Neural progenitor cell (in vitro differentiated cells): ENCODE measurements around the gene MYH6. TPM values are rescaled to one million over a fixed set of nuclear protein-coding genes. Genes with fewer than 3 reads are reported as not detected.
"Not testable (repeated sequence)": the region's sequence is repeated elsewhere in the genome, so short reads cannot be mapped to it uniquely, and the experiment has no call there.

ENCODE experiments used
- DNase-seq: peaks from one replicate; pipeline ENCODE4 v3.0.0-alpha.2; 2016; ENCODE audit warnings: low spot score
- H2AFZ ChIP-seq: fragments of 200-600 bp; sonication (generic); replicated peaks from 2 replicates; pipeline ENCODE4 v1.6.1; 2016; ENCODE audit warnings: antibody characterized with exemption
- H3F3A ChIP-seq: fragments of 200-600 bp; sonication (generic); 2 replicates; pipeline ENCODE4 v1.6.1; 2016; ENCODE audit warnings: antibody characterized with exemption, low read depth
- H3K27ac ChIP-seq: fragments of 200-600 bp; sonication (generic); 2 replicates; pipeline ENCODE4 v1.5.1; 2016; ENCODE audit warnings: mild to moderate bottlenecking
- H3K27me3 ChIP-seq: fragments of 200-600 bp; sonication (generic); 2 replicates; pipeline ENCODE4 v1.6.1; 2016; ENCODE audit warnings: mild to moderate bottlenecking, moderate library complexity
- H3K36me3 ChIP-seq: fragments of 200-600 bp; sonication (generic); 2 replicates; pipeline ENCODE4 v1.5.1; 2016
- H3K4me1 ChIP-seq: fragments of 200-600 bp; sonication (generic); 2 replicates; pipeline ENCODE4 v1.6.1; 2016; ENCODE audit warnings: mixed run types
- H3K4me2 ChIP-seq: fragments of 200-600 bp; sonication (generic); 2 replicates; pipeline ENCODE4 v1.6.1; 2016
- H3K4me3 ChIP-seq: fragments of 200-600 bp; sonication (generic); 2 replicates; pipeline ENCODE4 v1.5.1; 2016
- H3K79me2 ChIP-seq: fragments of 200-600 bp; sonication (generic); 2 replicates; pipeline ENCODE4 v1.6.1; 2016; ENCODE audit warnings: low read depth
- H3K9ac ChIP-seq: fragments of 200-600 bp; sonication (generic); 2 replicates; pipeline ENCODE4 v1.6.1; 2016
- H3K9me3 ChIP-seq: fragments of 200-600 bp; sonication (generic); 2 replicates; pipeline ENCODE4 v1.5.1; 2016; ENCODE audit warnings: low read depth
- H4K20me1 ChIP-seq: fragments of 200-600 bp; sonication (generic); 2 replicates; pipeline ENCODE4 v1.6.1; 2016; ENCODE audit warnings: low read depth
- H3K27ac Mint-ChIP-seq: 3 replicates; pipeline ENCODE4 v1.8.0; 2021; ENCODE audit warnings: mixed read lengths
- H3K27me3 Mint-ChIP-seq: 2 replicates; pipeline ENCODE4 v1.8.0; 2022; ENCODE audit warnings: low read depth, mild to moderate bottlenecking, inconsistent platforms, moderate library complexity, mixed read lengths; ENCODE audit not compliant: insufficient read depth
- H3K36me3 Mint-ChIP-seq: 3 replicates; pipeline ENCODE4 v1.8.0; 2021; ENCODE audit warnings: mixed read lengths
- H3K4me1 Mint-ChIP-seq: 3 replicates; pipeline ENCODE4 v1.8.0; 2021; ENCODE audit warnings: mixed read lengths
- H3K4me3 Mint-ChIP-seq: 3 replicates; pipeline ENCODE4 v1.8.0; 2021; ENCODE audit warnings: mild to moderate bottlenecking, moderate library complexity, mixed read lengths
- H3K9me3 Mint-ChIP-seq: 3 replicates; pipeline ENCODE4 v1.8.0; 2020; ENCODE audit warnings: mixed read lengths
- CTCF ChIP-seq: fragments of 200-600 bp; sonication (generic); IDR thresholded peaks from 2 replicates; pipeline ENCODE4 v1.5.1; 2017; ENCODE audit warnings: antibody characterized with exemption, mild to moderate bottlenecking
- EZH2 ChIP-seq: fragments of 200-600 bp; sonication (generic); IDR thresholded peaks from 2 replicates; pipeline ENCODE4 v1.6.1; 2017; ENCODE audit warnings: antibody characterized with exemption, mild to moderate bottlenecking, moderate library complexity
- EZH2phosphoT487 ChIP-seq: fragments of 200-600 bp; sonication (generic); IDR thresholded peaks from 2 replicates; pipeline ENCODE4 v1.6.1; 2017; ENCODE audit warnings: antibody characterized with exemption
- total RNA-seq: library from RNA; depleted of rRNA; stranded (reverse); fragments of >200 nt; gene quantifications from 2 replicates; pipeline ENCODE4 v1.2.3, GENCODE V29; 2015; ENCODE audit warnings: low replicate concordance

MYH6 gene
- total RNA-seq, 1 donor from 2014 or later, result not detected

- Histone ChIP-seq H3K9me3 (no peaks in the 10 kb centered on the region), H3K27ac (no peak overlapping the region), H3K36me3 (no peaks in the 10 kb centered on the region), H3F3A (no peaks in the 10 kb centered on the region), H3K4me1 (peaks cover 3% of the 10 kb centered on the region), H2AFZ (no peak overlapping the region), H4K20me1 (no peaks in the 10 kb centered on the region), H3K79me2 (no peaks in the 10 kb centered on the region), H3K4me3 (no peak overlapping the region), H3K9ac (no peak overlapping the region), H3K27me3 (no peaks in the 10 kb centered on the region), H3K4me2 (no peak overlapping the region)
- TF ChIP-seq EZH2phosphoT487 (no peak), CTCF (no peak), EZH2 (no peak)
- Mint-ChIP-seq H3K27ac (no peak overlapping the region), H3K36me3 (peaks cover 3% of the 10 kb centered on the region), H3K4me1 (peaks cover 7% of the 10 kb centered on the region), H3K27me3 (peaks cover 8% of the 10 kb centered on the region), H3K4me3 (no peak overlapping the region), H3K9me3 (peaks cover 3% of the 10 kb centered on the region)
- no peak for DNase-seq
Observed at GRCh38 chr14:23425169-23425568, 17.1 kb upstream of the MYH6 start.

GRCh38 chr14:23423657-23424056 is 15.6 kb upstream of the MYH6 start:
- H3K4me3 Mint-ChIP-seq, result no peak overlapping the region
- no peak for DNase-seq
- H3K4me2 ChIP-seq, result no peak overlapping the region
- H3K9me3 ChIP-seq, result no peaks in the 10 kb centered on the region
- peak overlapping the region; percentile 59 for H3K27ac Mint-ChIP-seq
- no peaks in the 10 kb centered on the region for H3K4me1 Mint-ChIP-seq
- H3K4me3 ChIP-seq, result no peak overlapping the region
- no peaks in the 10 kb centered on the region for H4K20me1 ChIP-seq
- H3K9ac ChIP-seq, result no peak overlapping the region
- H3K27me3 Mint-ChIP-seq, result peaks cover 8% of the 10 kb centered on the region
- TF ChIP-seq CTCF (no peak), EZH2 (no peak), EZH2phosphoT487 (no peak)
- H3K79me2 ChIP-seq, result no peaks in the 10 kb centered on the region
- peaks cover 3% of the 10 kb centered on the region for H3K9me3 Mint-ChIP-seq
- H3K36me3 ChIP-seq, result no peaks in the 10 kb centered on the region
- H3K36me3 Mint-ChIP-seq, result peaks cover 3% of the 10 kb centered on the region
- no peaks in the 10 kb centered on the region for H3F3A ChIP-seq
- no peaks in the 10 kb centered on the region for H3K4me1 ChIP-seq
- no peaks in the 10 kb centered on the region for H3K27me3 ChIP-seq
- no peak overlapping the region for H2AFZ ChIP-seq
- H3K27ac ChIP-seq, result no peak overlapping the region

GRCh38 chr14:23421594-23421993 is 13.5 kb upstream of the MYH6 start:
- H3F3A ChIP-seq, result no peaks in the 10 kb centered on the region
- peaks cover 6% of the 10 kb centered on the region for H3K4me1 Mint-ChIP-seq
- H3K27ac ChIP-seq, result no peak overlapping the region
- H3K9me3 Mint-ChIP-seq, result no peaks in the 10 kb centered on the region
- no peak overlapping the region for H2AFZ ChIP-seq
- H3K27me3 ChIP-seq, result no peaks in the 10 kb centered on the region
- no peaks in the 10 kb centered on the region for H3K9me3 ChIP-seq
- no peak overlapping the region for H3K9ac ChIP-seq
- H3K4me1 ChIP-seq, result no peaks in the 10 kb centered on the region
- H3K4me2 ChIP-seq, result no peak overlapping the region
- no peak overlapping the region for H3K27ac Mint-ChIP-seq
- no peak overlapping the region for H3K4me3 ChIP-seq
- DNase-seq, result no peak
- no peaks in the 10 kb centered on the region for H3K79me2 ChIP-seq
- TF ChIP-seq EZH2phosphoT487 (no peak), CTCF (no peak), EZH2 (no peak)
- H4K20me1 ChIP-seq, result no peaks in the 10 kb centered on the region
- H3K36me3 ChIP-seq, result no peaks in the 10 kb centered on the region
- no peak overlapping the region for H3K4me3 Mint-ChIP-seq
- peaks cover 3% of the 10 kb centered on the region for H3K36me3 Mint-ChIP-seq
- H3K27me3 Mint-ChIP-seq, result peaks cover 7% of the 10 kb centered on the region

GRCh38 chr14:23419646-23420045 is 11.6 kb upstream of the MYH6 start:
- not testable (repeated sequence) for H3K27ac Mint-ChIP-seq, H3K36me3 ChIP-seq

More at GRCh38 chr14:23419646-23420045, 11.6 kb upstream of the MYH6 start:
- not testable (repeated sequence) for H2AFZ ChIP-seq, H3K4me1 ChIP-seq, H3K9me3 Mint-ChIP-seq, H3K4me3 Mint-ChIP-seq, H3K27ac ChIP-seq, H3F3A ChIP-seq, H3K9me3 ChIP-seq, H3K4me3 ChIP-seq, H3K4me2 ChIP-seq, H3K79me2 ChIP-seq, H3K36me3 Mint-ChIP-seq, H4K20me1 ChIP-seq, H3K27me3 ChIP-seq, DNase-seq, H3K27me3 Mint-ChIP-seq, H3K9ac ChIP-seq
- H3K4me1 Mint-ChIP-seq, result peaks cover 13% of the 10 kb centered on the region
